Astrocyte (in vitro differentiated cells and primary cell): ENCODE results near the gene PET100. TPM values are rescaled to one million over a fixed set of nuclear protein-coding genes. Genes with fewer than 3 reads are reported as not detected.
A peak's percentile ranks its signal among the peaks of the same experiment; 100 is the strongest.

Experiments
- DNase-seq: peaks from one replicate; pipeline ENCODE4 v3.0.0-alpha.2; 2010; ENCODE audit warnings: low read depth
- FAIRE-seq: peaks from 2 replicates; lab custom pipeline; 2011; peaks lifted over from hg19 to GRCh38; lab: Jason Lieb, UNC
- H2AFZ ChIP-seq: 2 replicates; pipeline ENCODE4 v1.6.0; 2012; ENCODE audit warnings: low read depth, low read length, inconsistent platforms
- H3K27ac ChIP-seq: 2 replicates; pipeline ENCODE4 v1.5.1; 2011; ENCODE audit warnings: low read depth, low read length, inconsistent platforms
- H3K27me3 ChIP-seq: 2 replicates; pipeline ENCODE4 v1.6.0; 2011; ENCODE audit warnings: low read length, inconsistent platforms; ENCODE audit not compliant: insufficient read depth
- H3K36me3 ChIP-seq: 2 replicates; pipeline ENCODE4 v1.5.1; 2011; ENCODE audit warnings: low read length, inconsistent platforms; ENCODE audit not compliant: insufficient read depth
- H3K4me1 ChIP-seq: 2 replicates; pipeline ENCODE4 v1.5.1; 2011; ENCODE audit warnings: low read length, inconsistent platforms; ENCODE audit not compliant: insufficient read depth
- H3K4me2 ChIP-seq: 2 replicates; pipeline ENCODE4 v1.6.0; 2012; ENCODE audit warnings: low read length, inconsistent platforms
- H3K4me3 ChIP-seq: 2 replicates; pipeline ENCODE4 v1.5.1; 2011; ENCODE audit warnings: low read depth, mild to moderate bottlenecking, low read length, inconsistent platforms; ENCODE audit not compliant: insufficient read depth
- H3K79me2 ChIP-seq: 2 replicates; pipeline ENCODE4 v1.6.0; 2012; ENCODE audit warnings: mild to moderate bottlenecking, low read length, inconsistent platforms; ENCODE audit not compliant: insufficient read depth
- H3K9ac ChIP-seq: 2 replicates; pipeline ENCODE4 v1.6.0; 2012; ENCODE audit warnings: mild to moderate bottlenecking, low read length, inconsistent platforms
- H3K9me3 ChIP-seq: 2 replicates; pipeline ENCODE4 v1.5.1; 2012; ENCODE audit warnings: low read depth, mild to moderate bottlenecking, low read length, inconsistent platforms; ENCODE audit not compliant: insufficient read depth
- H4K20me1 ChIP-seq: 2 replicates; pipeline ENCODE4 v1.6.0; 2012; ENCODE audit warnings: low read length, inconsistent platforms; ENCODE audit not compliant: insufficient read depth
- H3K27ac Mint-ChIP-seq: one replicate; pipeline ENCODE4 v1.8.0; 2021; ENCODE audit warnings: mild to moderate bottlenecking, mixed read lengths; ENCODE audit not compliant: unreplicated experiment
- H3K27me3 Mint-ChIP-seq: one replicate; pipeline ENCODE4 v1.8.0; 2021; ENCODE audit warnings: low read depth, mixed read lengths; ENCODE audit not compliant: unreplicated experiment
- H3K36me3 Mint-ChIP-seq: one replicate; pipeline ENCODE4 v1.8.0; 2021; ENCODE audit warnings: low read depth, mixed read lengths; ENCODE audit not compliant: unreplicated experiment
- H3K4me1 Mint-ChIP-seq: one replicate; pipeline ENCODE4 v1.8.0; 2021; ENCODE audit warnings: low read depth, mixed read lengths; ENCODE audit not compliant: unreplicated experiment
- H3K4me3 Mint-ChIP-seq: one replicate; pipeline ENCODE4 v1.8.0; 2021; ENCODE audit warnings: mild to moderate bottlenecking, moderate library complexity, mixed read lengths; ENCODE audit not compliant: unreplicated experiment
- H3K9me3 Mint-ChIP-seq: one replicate; pipeline ENCODE4 v1.8.0; 2021; ENCODE audit warnings: mild to moderate bottlenecking, mixed read lengths; ENCODE audit not compliant: unreplicated experiment
- CTCF ChIP-seq: IDR thresholded peaks from 2 replicates; pipeline ENCODE4 v1.5.1; 2011; ENCODE audit warnings: low read depth, mild to moderate bottlenecking, inconsistent platforms, low read length, moderate library complexity; ENCODE audit not compliant: insufficient read depth
- EZH2 ChIP-seq: IDR thresholded peaks from 2 replicates; pipeline ENCODE4 v1.6.1; 2012; ENCODE audit warnings: mild to moderate bottlenecking, low read length, inconsistent platforms; ENCODE audit not compliant: insufficient read depth
- total RNA-seq: library from RNA; stranded (reverse); gene quantifications from 2 replicates; pipeline ENCODE4 v1.2.1, GENCODE V29; 2021

The PET100 gene
- total RNA-seq, 1 donor from 2014 or later: 95.8 TPM

GRCh38 chr19:7637374-7638256 is 8.0 kb downstream of the PET100 start:
- no peak overlapping the region for H2AFZ ChIP-seq
- H3K4me2 ChIP-seq: peak overlapping the region; percentile 46
- DNase-seq (no peak), FAIRE-seq (no peak)
- H3K36me3 ChIP-seq: no peaks in the 10 kb centered on the region
- no peaks in the 10 kb centered on the region for H3K9me3 Mint-ChIP-seq
- H3K9me3 ChIP-seq: peaks cover 5% of the 10 kb centered on the region
- H3K4me3 ChIP-seq: no peak overlapping the region
- H3K27me3 ChIP-seq: peaks cover 13% of the 10 kb centered on the region
- H3K27ac Mint-ChIP-seq: peak overlapping the region; percentile 66
- H3K27ac ChIP-seq: no peak overlapping the region
- H3K4me3 Mint-ChIP-seq: peak overlapping the region; percentile 83
- TF ChIP-seq EZH2 (no peak), CTCF (no peak)
- H3K79me2 ChIP-seq: no peaks in the 10 kb centered on the region
- H3K27me3 Mint-ChIP-seq: peaks cover 7% of the 10 kb centered on the region
- no peak overlapping the region for H3K9ac ChIP-seq
- peaks cover 1% of the 10 kb centered on the region for H3K36me3 Mint-ChIP-seq
- H3K4me1 ChIP-seq: no peaks in the 10 kb centered on the region
- no peaks in the 10 kb centered on the region for H3K4me1 Mint-ChIP-seq
- H4K20me1 ChIP-seq: no peaks in the 10 kb centered on the region

GRCh38 chr19:7638802-7639465 is 9.3 kb downstream of the PET100 start:
- peaks cover 7% of the 10 kb centered on the region for H3K27me3 Mint-ChIP-seq
- peaks cover 5% of the 10 kb centered on the region for H3K9me3 ChIP-seq
- no peak overlapping the region for H3K9ac ChIP-seq
- H3K4me3 ChIP-seq: no peak overlapping the region
- H3K27me3 ChIP-seq: peaks cover 13% of the 10 kb centered on the region
- H4K20me1 ChIP-seq: no peaks in the 10 kb centered on the region
- H3K36me3 ChIP-seq: no peaks in the 10 kb centered on the region
- H3K27ac ChIP-seq: no peak overlapping the region
- no peak for DNase-seq
- peaks cover 1% of the 10 kb centered on the region for H3K36me3 Mint-ChIP-seq
- no peaks in the 10 kb centered on the region for H3K79me2 ChIP-seq
- no peak for FAIRE-seq
- H2AFZ ChIP-seq: no peak overlapping the region
- H3K4me2 ChIP-seq: no peak overlapping the region
- TF ChIP-seq CTCF (no peak), EZH2 (no peak)
- no peaks in the 10 kb centered on the region for H3K4me1 ChIP-seq
- no peaks in the 10 kb centered on the region for H3K9me3 Mint-ChIP-seq
- no peaks in the 10 kb centered on the region for H3K4me1 Mint-ChIP-seq
- no peak overlapping the region for H3K4me3 Mint-ChIP-seq
- H3K27ac Mint-ChIP-seq: no peak overlapping the region
